ENCODE data around the gene NBAS. TPM values are rescaled to one million over a fixed set of nuclear protein-coding genes. Genes with fewer than 3 reads are reported as not detected.

The NBAS gene
- total RNA-seq, 2 donors from 2014 or later: 38.9 to 48.6 TPM

DNA sequence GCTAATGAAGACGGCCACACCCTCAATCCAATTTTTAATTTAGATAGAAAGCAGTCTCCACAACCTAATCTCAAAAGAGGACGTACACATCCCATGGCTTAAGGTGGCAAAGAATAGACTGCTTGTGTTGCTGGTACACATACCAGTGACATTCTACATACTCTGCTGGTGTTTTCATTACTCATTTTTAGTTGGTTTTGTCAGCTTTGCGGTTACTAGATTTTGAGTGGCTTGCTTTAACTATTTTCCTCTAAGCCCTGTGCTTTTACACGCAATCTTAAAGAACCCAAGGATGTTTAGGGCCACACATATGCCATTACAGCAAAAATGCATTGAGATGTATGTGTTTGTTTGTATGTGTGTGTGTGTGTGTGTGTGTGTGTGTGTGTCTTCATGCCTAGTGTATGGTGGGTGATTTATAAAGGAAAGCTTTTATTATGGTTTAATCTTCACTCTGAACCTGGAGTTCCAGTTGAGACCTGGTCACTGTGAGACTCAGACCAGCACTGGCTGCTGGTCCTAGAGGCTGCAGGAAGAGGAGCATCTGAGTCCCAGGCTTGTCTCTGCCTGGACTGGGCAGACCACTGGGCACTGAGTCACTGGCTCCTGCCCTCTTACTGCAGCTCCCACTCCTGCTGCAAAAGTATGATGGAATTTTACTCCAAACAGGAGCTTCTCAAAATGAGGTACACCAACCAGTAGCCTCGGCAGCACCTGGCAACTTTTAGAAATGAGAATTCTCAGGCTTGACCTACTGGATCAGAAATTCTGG lies 415.9 kb downstream of the NBAS start:
- ATAC-seq (no peak), DNase-seq (no peak)
- intact Hi-C loops (cut with DNase I): no loop called here

DNA sequence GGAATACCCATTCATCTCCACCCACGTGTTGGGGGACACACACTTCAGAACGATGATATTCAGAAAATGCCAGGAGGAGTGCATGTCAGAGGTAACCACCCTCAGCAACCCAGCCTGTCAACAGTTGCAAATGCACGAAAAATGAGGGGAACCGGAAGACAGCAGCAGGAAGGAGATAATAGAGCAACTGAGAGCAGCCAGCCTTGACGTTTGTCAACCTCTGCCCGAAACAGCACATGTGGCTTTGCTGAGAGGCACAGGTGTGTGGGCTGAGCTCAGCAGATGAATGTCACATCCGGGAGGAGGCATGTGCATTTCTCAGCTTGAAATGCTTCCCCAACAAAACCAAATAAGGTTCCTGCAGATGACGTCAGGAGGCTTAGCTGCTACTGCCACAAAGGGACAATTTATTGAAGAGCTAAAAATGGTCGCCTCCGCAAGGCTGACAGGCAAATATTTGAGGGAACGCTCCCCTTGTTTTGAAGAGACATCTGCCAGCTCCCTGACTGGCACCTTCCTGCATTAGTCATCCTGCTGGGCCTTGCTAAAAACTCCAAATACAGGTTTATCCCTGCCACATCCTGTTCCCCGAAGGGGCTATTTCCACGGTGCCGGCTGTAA lies 419.0 kb downstream of the NBAS start:
- intact Hi-C loops (cut with DNase I): no loop called here
- DNase-seq (no peak), ATAC-seq (no peak)

DNA sequence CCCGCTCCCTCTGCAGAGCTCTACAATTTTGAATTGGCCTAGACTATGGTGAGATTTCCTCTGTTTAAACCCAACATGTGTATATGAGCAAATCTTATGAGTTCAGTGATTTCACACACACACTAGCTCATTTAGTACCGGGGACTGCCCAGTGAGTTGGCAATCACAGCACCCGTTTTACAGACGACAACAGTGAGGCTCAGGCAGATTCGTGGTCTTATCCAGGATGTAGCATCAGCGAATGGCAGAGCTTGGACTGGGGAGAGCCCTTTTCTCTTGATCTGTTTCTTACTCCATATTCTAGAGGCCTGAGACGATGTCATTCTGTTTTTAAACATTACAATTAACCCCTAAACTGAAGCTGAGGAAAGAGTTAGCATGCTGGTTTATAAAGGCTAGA lies 419.9 kb downstream of the NBAS start:
- intact Hi-C loops (cut with DNase I): no loop called here
- ATAC-seq (no peak), DNase-seq (no peak)

DNA sequence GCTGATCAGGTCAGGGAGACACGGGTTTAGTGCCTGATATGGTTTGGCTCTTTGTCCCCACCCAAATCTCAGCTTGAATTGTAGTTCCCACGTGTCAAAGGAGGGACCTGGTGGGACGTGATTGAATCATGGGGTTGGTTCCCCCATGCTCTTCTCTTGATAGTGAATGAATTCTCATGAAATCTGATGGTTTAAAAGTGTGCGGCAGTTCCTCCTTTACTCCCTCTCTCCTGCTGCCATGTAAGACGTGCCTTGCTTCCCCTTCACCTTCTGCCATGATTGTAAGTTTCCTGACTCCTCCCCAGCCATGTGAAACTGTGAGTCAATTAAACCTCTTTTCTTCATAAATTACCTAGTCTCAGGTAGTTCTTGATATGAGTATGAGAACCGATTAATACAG lies 424.5 kb downstream of the NBAS start:
- intact Hi-C loops (cut with DNase I): no loop called here
- DNase-seq (no peak), ATAC-seq (no peak)

DNA sequence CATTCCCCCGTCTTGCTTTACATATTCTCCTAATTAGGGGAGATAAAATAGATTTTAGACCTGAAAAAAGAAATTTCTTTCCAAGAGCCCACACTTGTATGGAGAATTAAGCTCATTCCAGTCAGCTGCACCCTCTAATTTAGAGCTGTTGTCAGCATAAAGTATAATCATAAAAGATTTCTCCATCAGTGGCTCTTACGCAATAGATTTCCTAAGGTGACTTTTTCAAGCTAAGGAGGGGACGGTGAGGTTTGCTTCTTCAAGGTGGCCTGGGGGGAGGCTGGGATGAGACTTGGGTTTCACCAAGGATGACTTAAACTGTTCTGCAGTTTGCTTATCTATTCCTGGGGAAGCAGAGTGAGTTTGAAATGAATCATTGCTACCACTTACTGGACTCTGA lies 426.2 kb downstream of the NBAS start:
- intact Hi-C loops (cut with DNase I): no loop called here
- ATAC-seq (no peak), DNase-seq (no peak)

DNA sequence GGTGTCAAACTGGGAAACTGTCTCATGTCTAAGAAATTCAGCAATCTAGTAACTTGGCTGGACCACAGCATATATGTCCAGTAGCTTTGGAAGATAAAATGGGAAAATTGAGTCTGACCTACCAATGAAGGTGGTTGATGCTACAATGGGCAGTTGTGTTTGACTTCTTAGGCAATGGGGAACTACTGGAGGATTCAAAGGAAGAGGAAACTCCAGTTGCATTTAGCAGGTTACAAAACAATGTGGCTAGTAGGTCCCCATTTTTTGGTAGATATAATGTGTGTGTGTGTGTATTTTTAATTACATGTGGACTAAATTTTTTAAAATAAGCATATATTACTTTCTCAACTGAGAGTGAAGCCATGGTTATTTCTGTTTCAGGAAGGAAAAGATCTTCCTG lies 427.7 kb downstream of the NBAS start:
- DNase-seq (no peak), ATAC-seq (no peak)
- intact Hi-C loops (cut with DNase I): no loop called here

DNA sequence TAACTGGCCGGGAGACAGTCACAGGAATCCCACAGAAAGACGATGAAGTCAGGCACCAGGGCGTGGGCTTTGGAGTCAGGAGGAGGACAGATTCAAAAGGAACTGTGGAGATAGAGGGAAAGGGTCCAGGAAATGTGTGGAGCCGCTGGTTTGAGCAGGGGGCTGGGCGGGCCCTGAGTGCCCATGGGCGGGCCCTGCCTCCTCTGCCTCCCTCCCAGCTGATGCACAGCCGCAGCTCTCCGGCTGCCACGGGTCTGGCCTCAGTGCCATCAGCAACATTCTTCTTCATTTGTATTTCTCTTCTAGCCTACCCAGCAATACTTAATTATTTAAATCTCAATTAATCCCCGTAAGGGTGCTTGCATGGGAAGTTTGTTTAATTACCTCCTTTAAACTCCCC lies 432.3 kb downstream of the NBAS start:
- intact Hi-C loops (cut with DNase I): no loop called here
- ATAC-seq: no peak
- no peak for DNase-seq

DNA sequence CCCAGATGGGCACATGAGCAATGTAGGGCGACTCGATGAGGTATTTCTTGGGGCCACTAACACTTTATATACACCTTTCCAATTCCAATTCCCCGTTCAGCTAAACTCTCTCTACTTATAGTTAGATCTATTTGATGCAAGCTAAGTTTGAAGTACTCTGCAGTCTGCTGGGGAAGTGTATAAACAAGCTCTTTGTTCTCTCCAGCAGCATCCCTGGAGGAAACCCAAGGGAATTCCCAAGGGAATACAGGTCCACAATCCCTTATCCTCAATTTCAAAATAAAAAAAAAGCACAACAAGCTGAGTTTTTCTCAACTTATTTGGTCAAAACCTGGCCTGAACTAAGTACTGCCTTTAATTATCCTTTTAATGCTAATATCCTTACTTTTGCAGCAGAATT lies 433.3 kb downstream of the NBAS start:
- DNase-seq: no peak

DNA sequence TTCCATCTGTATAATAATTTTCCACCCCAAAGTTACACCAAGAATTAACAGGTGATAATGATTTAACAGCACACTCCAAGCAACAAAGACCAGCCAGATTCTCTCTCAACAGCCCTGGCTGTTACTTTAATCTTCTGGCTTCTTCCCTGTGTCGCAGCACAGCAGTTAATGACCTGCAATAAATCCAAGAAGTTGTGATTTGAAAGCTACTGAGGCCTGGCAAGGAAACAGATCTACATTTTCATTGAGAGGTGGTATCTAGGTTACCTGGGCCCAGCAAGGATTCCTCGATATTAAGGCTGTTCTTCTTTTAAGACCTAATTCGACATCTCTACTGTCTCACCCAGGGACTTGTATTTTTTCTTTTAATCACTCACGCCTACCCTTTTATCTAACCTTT lies 433.8 kb downstream of the NBAS start:
- ATAC-seq (no peak), DNase-seq (no peak)
- intact Hi-C loops (cut with DNase I): no loop called here

More for the DNA sequence above, 433.3 kb downstream of the NBAS start:
- ATAC-seq: no peak
- intact Hi-C loops (cut with DNase I): no loop called here

DNA sequence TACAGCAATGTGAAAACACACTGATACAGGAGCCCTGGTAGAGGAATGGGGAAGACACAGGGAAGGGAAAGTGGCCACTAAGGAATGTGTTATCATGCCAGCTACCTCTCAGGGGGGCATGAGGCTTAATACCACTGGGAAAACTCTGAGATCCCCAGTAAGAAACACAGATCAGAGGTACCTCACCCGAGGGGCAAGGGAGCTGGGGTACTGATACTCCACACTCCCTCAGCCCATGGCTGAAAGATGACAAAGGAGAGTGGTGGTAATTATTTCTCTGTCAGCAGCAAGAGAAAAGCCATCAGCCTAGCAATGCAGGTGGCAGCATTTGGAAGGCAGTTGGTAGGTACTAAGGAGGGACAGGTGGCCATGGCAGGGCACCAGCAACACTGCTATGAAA lies 434.8 kb downstream of the NBAS start:
- DNase-seq (no peak), ATAC-seq (no peak)
- intact Hi-C loops (cut with DNase I): no loop called here

DNA sequence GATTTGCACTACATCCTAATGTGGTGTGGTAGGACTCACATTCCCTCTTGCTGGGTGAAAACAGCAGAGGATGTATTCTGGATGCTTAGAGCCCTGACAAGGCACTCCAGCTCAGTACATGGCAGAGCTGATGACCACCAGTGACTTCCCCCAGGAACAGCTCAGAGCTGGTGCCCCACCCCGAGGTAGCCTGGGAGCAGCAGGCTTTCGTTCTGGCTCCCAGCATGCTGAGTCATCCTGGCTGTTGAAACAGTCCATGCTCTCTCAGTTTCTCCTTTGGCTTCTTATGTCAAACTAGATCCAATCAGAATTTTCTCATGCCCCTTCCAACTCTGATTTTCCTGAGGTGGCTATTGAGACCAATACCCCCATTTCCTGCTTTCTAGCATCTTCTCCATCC lies 438.2 kb downstream of the NBAS start:
- intact Hi-C loops (cut with DNase I): no loop called here
- DNase-seq: no peak
- ATAC-seq: no peak

DNA sequence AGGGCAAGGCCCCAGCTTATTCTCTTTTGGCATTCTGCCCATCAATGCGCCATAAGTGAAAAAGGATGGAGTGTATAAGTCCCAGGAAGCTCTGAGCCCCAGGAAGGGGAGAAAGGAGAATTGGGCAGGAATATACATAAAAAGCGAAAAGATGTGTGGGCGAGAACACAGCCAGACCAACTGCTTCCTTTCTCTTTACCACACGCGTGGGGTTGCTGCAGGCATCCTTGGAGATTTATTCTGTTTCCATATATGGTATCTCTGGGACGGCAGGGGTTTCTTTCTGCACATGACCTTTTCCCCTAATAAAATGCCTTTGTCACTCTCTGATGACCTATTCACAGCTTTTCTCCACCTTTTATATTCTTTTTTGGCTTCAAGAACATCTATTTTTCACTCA lies 440.5 kb downstream of the NBAS start:
- no peak for ATAC-seq
- intact Hi-C loops (cut with DNase I): no loop called here
- DNase-seq: no peak

DNA sequence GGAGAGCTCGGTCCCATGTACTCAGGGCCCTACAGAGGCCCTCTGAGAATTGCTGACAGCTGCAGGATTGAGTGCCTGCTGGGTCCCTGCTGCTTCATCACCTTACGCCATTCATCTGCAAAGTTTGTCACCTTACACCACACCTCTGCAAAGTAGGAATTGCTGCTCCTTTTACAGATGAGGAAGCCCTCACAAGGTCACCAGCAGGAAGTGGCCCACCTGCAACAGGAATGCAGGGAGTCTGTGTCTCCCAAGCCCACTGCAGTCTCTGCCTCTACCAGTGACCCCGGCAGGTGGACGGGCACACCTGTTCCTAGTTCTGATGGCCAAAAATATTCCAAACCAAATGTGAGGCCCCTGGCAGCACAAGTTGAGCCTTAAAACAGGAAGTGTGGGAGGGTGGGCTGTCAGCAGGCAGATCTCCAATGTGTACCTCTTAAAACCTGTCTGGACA lies 441.4 kb downstream of the NBAS start:
- ATAC-seq (no peak), DNase-seq (no peak)
- intact Hi-C loops (cut with DNase I): no loop called here

DNA sequence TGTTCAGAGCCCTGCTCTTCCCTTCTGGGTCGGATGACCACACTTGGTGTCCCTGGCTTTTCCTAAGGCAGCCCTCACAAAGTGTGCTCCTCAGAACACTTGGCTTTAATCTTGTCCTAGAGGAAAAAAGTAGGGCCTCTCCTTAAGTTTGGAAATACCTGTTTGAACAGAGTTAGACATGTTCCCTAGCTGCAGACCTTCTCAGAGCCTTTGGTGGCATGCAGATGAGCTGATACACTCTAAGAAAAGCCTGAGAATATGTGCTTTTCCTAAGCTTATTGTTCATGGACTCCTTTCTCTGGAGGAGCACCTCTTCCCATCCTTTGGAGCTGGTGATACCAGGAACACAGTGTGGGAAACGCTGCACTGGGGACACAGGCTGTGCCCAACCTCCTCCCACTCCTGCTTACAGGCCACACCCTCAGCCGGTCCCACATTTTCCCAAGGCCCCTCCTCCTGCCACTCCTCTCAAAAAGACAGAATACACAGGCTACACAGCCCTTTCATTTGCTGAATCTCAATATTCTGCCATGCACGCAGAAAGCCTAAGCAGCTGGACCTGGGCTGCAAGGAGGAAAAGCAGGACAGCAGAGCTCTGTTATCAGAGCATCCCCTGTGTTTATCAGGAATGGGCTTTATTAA lies 443.6 kb downstream of the NBAS start:
- ATAC-seq (no peak), DNase-seq (no peak)
- intact Hi-C loops (cut with DNase I): no loop called here

Other genes with a start within 250 kb of the NBAS start
- 100 to 1,000 TPM in 1 of 2 donors, 10 to 100 TPM in 1; 94.5 to 122 TPM for gene DDX1, start 30.5 kb upstream of the NBAS start, total RNA-seq

Data from left cardiac atrium (tissue), 4 donors.